ENCODE data around the gene DCHS1.

DCHS1 gene

GRCh38 chr11:6586434-6587359 lies 68.9 kb downstream of the DCHS1 start:
- Histone ChIP-seq H2AFZ (ENCODE audit: low read depth) (no peak overlapping the region), H3K27me3 (ENCODE audit: insufficient read depth, low read depth) (no peaks in the 10 kb centered on the region), H3K4me2 (no peak overlapping the region), H3K4me3 (IDR thresholded peaks at IDR 0.05; ENCODE audit: insufficient read depth, low read depth, low read length) (no peak overlapping the region), H3K79me2 (ENCODE audit: insufficient read depth, low read depth) (no peaks in the 10 kb centered on the region), H3K4me1 (ENCODE audit: low read depth, poor library complexity, severe bottlenecking) (no peaks in the 10 kb centered on the region), H4K20me1 (ENCODE audit: insufficient read depth) (no peaks in the 10 kb centered on the region), H3K9ac (no peak overlapping the region), H3K27ac (no peak overlapping the region), H3K36me3 (ENCODE audit: insufficient read depth) (no peaks in the 10 kb centered on the region)
- no peak for TF ChIP-seq CTCF (conservative IDR thresholded peaks at IDR 0.05; ENCODE audit: low read depth, low read length)

- no peaks in the 10 kb centered on the region for H4K20me1 ChIP-seq (ENCODE audit: insufficient read depth)
- H3K36me3 ChIP-seq (ENCODE audit: insufficient read depth): no peaks in the 10 kb centered on the region
- no peak overlapping the region for H3K9ac ChIP-seq
- H3K27ac ChIP-seq: no peak overlapping the region
- H3K4me2 ChIP-seq: no peak overlapping the region
- no peak for TF ChIP-seq CTCF (conservative IDR thresholded peaks at IDR 0.05; ENCODE audit: low read depth, low read length)
- H3K27me3 ChIP-seq (ENCODE audit: insufficient read depth, low read depth): no peaks in the 10 kb centered on the region
- no peak overlapping the region for H3K4me3 ChIP-seq (IDR thresholded peaks at IDR 0.05; ENCODE audit: insufficient read depth, low read depth, low read length)
- no peaks in the 10 kb centered on the region for H3K79me2 ChIP-seq (ENCODE audit: insufficient read depth, low read depth)
- H2AFZ ChIP-seq (ENCODE audit: low read depth): no peak overlapping the region
- H3K4me1 ChIP-seq (ENCODE audit: low read depth, poor library complexity, severe bottlenecking): no peaks in the 10 kb centered on the region
Measured at GRCh38 chr11:6584528-6584927, 71.1 kb downstream of the DCHS1 start.

GRCh38 chr11:6583584-6583983 lies 72.0 kb downstream of the DCHS1 start:
- H3K4me3 ChIP-seq (IDR thresholded peaks at IDR 0.05; ENCODE audit: insufficient read depth, low read depth, low read length): no peak overlapping the region
- H2AFZ ChIP-seq (ENCODE audit: low read depth): no peak overlapping the region
- H3K4me1 ChIP-seq (ENCODE audit: low read depth, poor library complexity, severe bottlenecking): no peaks in the 10 kb centered on the region
- no peaks in the 10 kb centered on the region for H3K36me3 ChIP-seq (ENCODE audit: insufficient read depth)
- H3K27me3 ChIP-seq (ENCODE audit: insufficient read depth, low read depth): no peaks in the 10 kb centered on the region
- H3K4me2 ChIP-seq: no peak overlapping the region
- no peak for TF ChIP-seq CTCF (conservative IDR thresholded peaks at IDR 0.05; ENCODE audit: low read depth, low read length)
- H3K27ac ChIP-seq: no peak overlapping the region
- no peaks in the 10 kb centered on the region for H4K20me1 ChIP-seq (ENCODE audit: insufficient read depth)
- no peaks in the 10 kb centered on the region for H3K79me2 ChIP-seq (ENCODE audit: insufficient read depth, low read depth)
- H3K9ac ChIP-seq: no peak overlapping the region

- Histone ChIP-seq H3K4me1 (ENCODE audit: low read depth, poor library complexity, severe bottlenecking) (peaks cover 4% of the 10 kb centered on the region), H4K20me1 (ENCODE audit: insufficient read depth) (no peaks in the 10 kb centered on the region), H3K27ac (no peak overlapping the region), H3K36me3 (ENCODE audit: insufficient read depth) (no peaks in the 10 kb centered on the region), H3K4me3 (IDR thresholded peaks at IDR 0.05; ENCODE audit: insufficient read depth, low read depth, low read length) (no peak overlapping the region), H3K9ac (no peak overlapping the region), H2AFZ (ENCODE audit: low read depth) (no peak overlapping the region), H3K79me2 (ENCODE audit: insufficient read depth, low read depth) (no peaks in the 10 kb centered on the region), H3K27me3 (ENCODE audit: insufficient read depth, low read depth) (no peaks in the 10 kb centered on the region), H3K4me2 (no peak overlapping the region)
- TF ChIP-seq CTCF (conservative IDR thresholded peaks at IDR 0.05; ENCODE audit: low read depth, low read length): no peak
Measured at GRCh38 chr11:6579681-6580080, 75.9 kb downstream of the DCHS1 start.

All from KMS-11 (cell line).